Measurements from ENCODE around the gene PPRC1. TPM values are rescaled to one million over a fixed set of nuclear protein-coding genes. Genes with fewer than 3 reads are reported as not detected.

The PPRC1 gene
- total and polyA plus RNA-seq, 4 donors, result 4.9 to 10.1 (median 8.7) TPM

DNA sequence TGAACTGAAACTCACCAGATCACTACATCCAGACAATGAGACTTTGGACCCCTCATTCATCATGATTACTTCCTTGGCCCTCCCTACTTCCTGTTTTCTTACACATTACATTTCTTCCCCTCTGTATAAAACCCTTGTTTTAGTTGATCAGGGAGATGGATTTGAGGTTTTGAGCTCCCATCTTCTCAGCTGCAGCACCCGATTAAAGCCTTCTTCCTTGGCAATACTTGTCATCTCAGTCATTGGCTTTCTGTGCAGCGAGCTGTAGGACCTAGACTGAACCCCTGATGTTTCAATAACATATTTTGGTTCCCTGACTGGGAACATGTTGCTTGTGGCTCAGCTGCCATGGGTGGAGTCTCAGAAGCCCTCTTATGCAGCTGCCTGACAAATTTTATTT is 52.4 kb downstream of the PPRC1 start (continued):
- TF ChIP-seq, protein P1, sequence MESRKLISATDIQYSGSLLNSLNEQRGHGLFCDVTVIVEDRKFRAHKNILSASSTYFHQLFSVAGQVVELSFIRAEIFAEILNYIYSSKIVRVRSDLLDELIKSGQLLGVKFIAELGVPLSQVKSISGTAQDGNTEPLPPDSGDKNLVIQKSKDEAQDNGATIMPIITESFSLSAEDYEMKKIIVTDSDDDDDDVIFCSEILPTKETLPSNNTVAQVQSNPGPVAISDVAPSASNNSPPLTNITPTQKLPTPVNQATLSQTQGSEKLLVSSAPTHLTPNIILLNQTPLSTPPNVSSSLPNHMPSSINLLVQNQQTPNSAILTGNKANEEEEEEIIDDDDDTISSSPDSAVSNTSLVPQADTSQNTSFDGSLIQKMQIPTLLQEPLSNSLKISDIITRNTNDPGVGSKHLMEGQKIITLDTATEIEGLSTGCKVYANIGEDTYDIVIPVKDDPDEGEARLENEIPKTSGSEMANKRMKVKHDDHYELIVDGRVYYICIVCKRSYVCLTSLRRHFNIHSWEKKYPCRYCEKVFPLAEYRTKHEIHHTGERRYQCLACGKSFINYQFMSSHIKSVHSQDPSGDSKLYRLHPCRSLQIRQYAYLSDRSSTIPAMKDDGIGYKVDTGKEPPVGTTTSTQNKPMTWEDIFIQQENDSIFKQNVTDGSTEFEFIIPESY (IDR thresholded peaks at IDR 0.05), result no peak
- TF ChIP-seq SP1 (IDR thresholded peaks at IDR 0.05) (no peak), NR2F2 (IDR thresholded peaks at IDR 0.05) (no peak)

DNA sequence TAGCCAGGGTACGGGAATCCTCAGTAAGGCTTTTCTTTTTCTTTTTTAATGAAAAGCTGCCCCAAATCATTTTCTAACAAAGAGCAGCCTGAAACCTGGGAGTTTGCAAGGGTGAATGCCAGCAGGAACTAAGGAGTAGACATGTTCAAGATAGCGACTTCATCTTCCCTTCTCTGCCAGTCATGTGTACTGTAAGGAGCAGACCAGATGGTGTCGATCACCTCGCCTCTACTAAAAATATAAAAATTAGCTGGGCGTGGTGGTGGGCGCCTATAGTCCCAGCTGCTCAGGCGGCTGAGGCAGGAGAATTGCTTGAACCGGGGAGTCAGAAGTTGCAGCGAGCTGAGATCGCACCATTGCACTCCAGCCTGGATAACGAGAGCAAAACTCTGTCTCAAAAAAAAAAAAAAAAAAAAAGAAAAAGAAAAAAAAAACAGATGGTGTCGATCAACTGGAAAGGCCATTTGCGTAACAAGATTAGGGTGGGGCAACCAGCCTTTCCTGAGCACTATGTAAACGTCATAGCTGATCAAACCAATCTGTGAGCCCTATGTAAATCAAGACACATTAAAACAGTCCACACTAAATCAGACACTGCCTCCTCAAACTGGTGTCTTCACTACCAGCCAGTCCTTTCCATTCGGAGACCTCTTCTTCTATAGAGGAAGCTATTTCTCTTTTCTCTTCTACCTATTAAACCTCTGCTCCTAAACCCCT is 53.1 kb downstream of the PPRC1 start:
- H3K36me3 ChIP-seq (ENCODE audit: control insufficient read depth in 4 of 4, insufficient read depth in 3 of 4, low read depth in 1 of 4, low read length in 3 of 4), result no peaks in the 10 kb centered on the region
- TF ChIP-seq HNF4G (IDR thresholded peaks at IDR 0.05) (no peak), RXRA (IDR thresholded peaks at IDR 0.05) (no peak), YY1 (IDR thresholded peaks at IDR 0.05) (no peak), SP1 (IDR thresholded peaks at IDR 0.05) (no peak), TAF1 (conservative IDR thresholded peaks at IDR 0.05) (no peak), FOXA1 (IDR thresholded peaks at IDR 0.05) (no peak)
- H3K4me3 ChIP-seq (ENCODE audit: low read depth in 1 of 3, low read length in 3 of 3), result no peak overlapping the region
- H3K9ac ChIP-seq (ENCODE audit: low read depth in 1 of 2, low read length in 2 of 2), result no peak overlapping the region
- 87% methylated on average over 15 of the region's 15 CpGs for WGBS
- no peak for DNase-seq (ENCODE audit: low spot score)
- H3K27ac ChIP-seq (ENCODE audit: low read depth in 1 of 2, low read length in 2 of 2), result no peak overlapping the region
- H3K9me3 ChIP-seq (ENCODE audit: control insufficient read depth in 4 of 4, low read length in 3 of 4), result no peaks in the 10 kb centered on the region
- H3K27me3 ChIP-seq (ENCODE audit: control insufficient read depth in 4 of 4, insufficient read depth in 4 of 4, low read length in 3 of 4), result no peaks in the 10 kb centered on the region
- peaks cover 0 to 6% (median 3%) of the 10 kb centered on the region in 4 donors for H3K4me1 ChIP-seq (ENCODE audit: control insufficient read depth in 4 of 4, insufficient read depth in 4 of 4, low read length in 3 of 4)

DNA sequence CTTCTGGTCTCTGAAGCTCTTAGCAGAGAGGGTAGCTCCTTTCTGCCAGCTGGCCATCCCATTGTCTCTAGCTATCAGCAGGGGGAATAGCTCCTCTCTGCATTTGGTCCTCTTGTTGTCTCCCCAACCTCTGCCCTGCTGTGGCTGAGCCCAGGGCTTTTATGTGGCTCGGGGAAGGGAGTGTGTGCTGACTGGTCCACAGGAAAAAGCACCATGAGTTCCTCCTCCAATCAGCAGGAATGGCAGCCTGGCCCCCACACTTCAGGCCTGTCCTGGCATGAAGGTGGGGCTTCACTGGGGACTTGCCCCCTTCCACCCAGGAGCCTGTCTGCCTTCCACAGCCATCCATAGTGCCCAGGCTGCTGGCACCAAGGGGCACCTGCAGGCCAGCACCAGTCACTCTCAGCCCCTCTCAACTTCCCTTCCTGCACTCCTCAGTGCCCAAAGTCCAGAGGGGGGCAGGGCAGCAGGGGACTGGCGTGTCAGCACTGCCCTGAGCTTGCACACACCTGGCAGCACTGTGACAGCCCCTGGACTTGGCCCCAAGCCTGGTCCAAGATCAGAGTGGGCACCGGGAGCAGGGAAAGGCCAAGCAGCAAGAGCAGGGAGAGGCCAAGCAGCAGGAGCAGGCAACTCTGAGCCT is 55.6 kb downstream of the PPRC1 start:
- no peaks in the 10 kb centered on the region for H3K9me3 ChIP-seq (ENCODE audit: control insufficient read depth in 4 of 4, low read length in 3 of 4)
- H3K27ac ChIP-seq (ENCODE audit: low read depth in 1 of 2, low read length in 2 of 2), result no peak overlapping the region
- no peak overlapping the region for H3K4me3 ChIP-seq (ENCODE audit: low read depth in 1 of 3, low read length in 3 of 3)
- H3K4me1 ChIP-seq (ENCODE audit: control insufficient read depth in 4 of 4, insufficient read depth in 4 of 4, low read length in 3 of 4), result peaks cover 0 to 6% (median 3%) of the 10 kb centered on the region in 4 donors
- no peak for DNase-seq (ENCODE audit: low spot score)
- TF ChIP-seq HNF4A (conservative IDR thresholded peaks at IDR 0.05) (no peak), JUND (IDR thresholded peaks at IDR 0.05) (no peak), RXRA (IDR thresholded peaks at IDR 0.05) (no peak), EGR1 (IDR thresholded peaks at IDR 0.05; ENCODE audit: low read depth in 2 of 2) (no peak), FOXA2 (IDR thresholded peaks at IDR 0.05) (no peak), NR2F2 (IDR thresholded peaks at IDR 0.05) (no peak), HNF4G (IDR thresholded peaks at IDR 0.05) (no peak), RAD21 (IDR thresholded peaks at IDR 0.05) (no peak)
- TF ChIP-seq, protein P2, sequence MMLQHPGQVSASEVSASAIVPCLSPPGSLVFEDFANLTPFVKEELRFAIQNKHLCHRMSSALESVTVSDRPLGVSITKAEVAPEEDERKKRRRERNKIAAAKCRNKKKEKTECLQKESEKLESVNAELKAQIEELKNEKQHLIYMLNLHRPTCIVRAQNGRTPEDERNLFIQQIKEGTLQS (IDR thresholded peaks at IDR 0.05), result no peak
- TF ChIP-seq, protein P3, sequence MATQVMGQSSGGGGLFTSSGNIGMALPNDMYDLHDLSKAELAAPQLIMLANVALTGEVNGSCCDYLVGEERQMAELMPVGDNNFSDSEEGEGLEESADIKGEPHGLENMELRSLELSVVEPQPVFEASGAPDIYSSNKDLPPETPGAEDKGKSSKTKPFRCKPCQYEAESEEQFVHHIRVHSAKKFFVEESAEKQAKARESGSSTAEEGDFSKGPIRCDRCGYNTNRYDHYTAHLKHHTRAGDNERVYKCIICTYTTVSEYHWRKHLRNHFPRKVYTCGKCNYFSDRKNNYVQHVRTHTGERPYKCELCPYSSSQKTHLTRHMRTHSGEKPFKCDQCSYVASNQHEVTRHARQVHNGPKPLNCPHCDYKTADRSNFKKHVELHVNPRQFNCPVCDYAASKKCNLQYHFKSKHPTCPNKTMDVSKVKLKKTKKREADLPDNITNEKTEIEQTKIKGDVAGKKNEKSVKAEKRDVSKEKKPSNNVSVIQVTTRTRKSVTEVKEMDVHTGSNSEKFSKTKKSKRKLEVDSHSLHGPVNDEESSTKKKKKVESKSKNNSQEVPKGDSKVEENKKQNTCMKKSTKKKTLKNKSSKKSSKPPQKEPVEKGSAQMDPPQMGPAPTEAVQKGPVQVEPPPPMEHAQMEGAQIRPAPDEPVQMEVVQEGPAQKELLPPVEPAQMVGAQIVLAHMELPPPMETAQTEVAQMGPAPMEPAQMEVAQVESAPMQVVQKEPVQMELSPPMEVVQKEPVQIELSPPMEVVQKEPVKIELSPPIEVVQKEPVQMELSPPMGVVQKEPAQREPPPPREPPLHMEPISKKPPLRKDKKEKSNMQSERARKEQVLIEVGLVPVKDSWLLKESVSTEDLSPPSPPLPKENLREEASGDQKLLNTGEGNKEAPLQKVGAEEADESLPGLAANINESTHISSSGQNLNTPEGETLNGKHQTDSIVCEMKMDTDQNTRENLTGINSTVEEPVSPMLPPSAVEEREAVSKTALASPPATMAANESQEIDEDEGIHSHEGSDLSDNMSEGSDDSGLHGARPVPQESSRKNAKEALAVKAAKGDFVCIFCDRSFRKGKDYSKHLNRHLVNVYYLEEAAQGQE (IDR thresholded peaks at IDR 0.05), result no peak
- TF ChIP-seq, protein P4, sequence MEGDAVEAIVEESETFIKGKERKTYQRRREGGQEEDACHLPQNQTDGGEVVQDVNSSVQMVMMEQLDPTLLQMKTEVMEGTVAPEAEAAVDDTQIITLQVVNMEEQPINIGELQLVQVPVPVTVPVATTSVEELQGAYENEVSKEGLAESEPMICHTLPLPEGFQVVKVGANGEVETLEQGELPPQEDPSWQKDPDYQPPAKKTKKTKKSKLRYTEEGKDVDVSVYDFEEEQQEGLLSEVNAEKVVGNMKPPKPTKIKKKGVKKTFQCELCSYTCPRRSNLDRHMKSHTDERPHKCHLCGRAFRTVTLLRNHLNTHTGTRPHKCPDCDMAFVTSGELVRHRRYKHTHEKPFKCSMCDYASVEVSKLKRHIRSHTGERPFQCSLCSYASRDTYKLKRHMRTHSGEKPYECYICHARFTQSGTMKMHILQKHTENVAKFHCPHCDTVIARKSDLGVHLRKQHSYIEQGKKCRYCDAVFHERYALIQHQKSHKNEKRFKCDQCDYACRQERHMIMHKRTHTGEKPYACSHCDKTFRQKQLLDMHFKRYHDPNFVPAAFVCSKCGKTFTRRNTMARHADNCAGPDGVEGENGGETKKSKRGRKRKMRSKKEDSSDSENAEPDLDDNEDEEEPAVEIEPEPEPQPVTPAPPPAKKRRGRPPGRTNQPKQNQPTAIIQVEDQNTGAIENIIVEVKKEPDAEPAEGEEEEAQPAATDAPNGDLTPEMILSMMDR (IDR thresholded peaks at IDR 0.05; ENCODE audit: low read depth, low read length, missing input control), result no peak
- TF ChIP-seq, protein P1 (IDR thresholded peaks at IDR 0.05), result no peak
- WGBS, result 60% methylated on average over 3 of the region's 3 CpGs
- H3K9ac ChIP-seq (ENCODE audit: low read depth in 1 of 2, low read length in 2 of 2), result no peak overlapping the region
- no peaks in the 10 kb centered on the region for H3K27me3 ChIP-seq (ENCODE audit: control insufficient read depth in 4 of 4, insufficient read depth in 4 of 4, low read length in 3 of 4)
- H3K36me3 ChIP-seq (ENCODE audit: control insufficient read depth in 4 of 4, insufficient read depth in 3 of 4, low read depth in 1 of 4, low read length in 3 of 4), result no peaks in the 10 kb centered on the region
